K562 (cell line): ENCODE results near the gene VSX2. TPM values are rescaled to one million over a fixed set of nuclear protein-coding genes. Genes with fewer than 3 reads are reported as not detected.

Experiments
- ATAC-seq: fragments of 200-7000 bp; cut with Tn5 transposase; 3 replicates; pipeline ENCODE4 v1.9.1; 2020; ENCODE audit warnings: moderate library complexity
- BruUV-seq: library from RNA; stranded (reverse); fragments of 400-500 nt; replicated peaks from 2 replicates; lab custom pipeline; 2021; lab: Mats Ljungman, UMichigan
- CTCF ChIA-PET: fragments of 300-600 bp; formaldehyde crosslinking; extraction: SDS; loops from one replicate; lab custom pipeline; 2021; ENCODE audit warnings: low intra/inter-chr PET ratio; lab: Yijun Ruan, JAX
- POLR2A ChIA-PET: fragments of 300-600, 350-650 bp; sonication (Branson Sonifier 250); formaldehyde crosslinking; extraction: SDS; loops from one replicate; lab custom pipeline; 2021; ENCODE audit warnings: antibody characterized with exemption, inconsistent platforms; lab: Yijun Ruan, JAX
- DNase-seq, 4 experiments: peaks; one replicate each; pipeline versions ENCODE4 v3.0.0 to v3.0.0-alpha.2; 2011 to 2018; ENCODE audit warnings: low spot score in 3 of 4, mixed read lengths in 3 of 4; ENCODE audit errors: extremely low read depth in 1 of 4
- FAIRE-seq: peaks from 2 replicates; lab custom pipeline; 2011; peaks lifted over from hg19 to GRCh38; lab: Jason Lieb, UNC
- H2AFZ ChIP-seq: 2 replicates; pipeline ENCODE4 v1.6.0; 2011; ENCODE audit warnings: low read depth, low read length, control low read depth, inconsistent platforms
- H3K27ac ChIP-seq: fragments of 200-600 bp; 3 replicates; pipeline ENCODE4 v1.8.0; 2011; ENCODE audit warnings: low read depth, mild to moderate bottlenecking, control low read depth, inconsistent platforms, low read length, moderate library complexity, mixed read lengths; ENCODE audit errors: extremely low read depth
- H3K27me3 ChIP-seq, 2 experiments: fragments of 300-600 bp in 1 of 2; 2 replicates in 1 of 2; 3 replicates in 1 of 2; pipeline versions ENCODE4 v1.6.0 to v1.8.0; 2011; ENCODE audit warnings: inconsistent platforms in 2 of 2, low read length in 2 of 2, mild to moderate bottlenecking in 1 of 2, mixed read lengths in 1 of 2, moderate library complexity in 1 of 2; ENCODE audit not compliant: control insufficient read depth in 2 of 2, insufficient read depth in 2 of 2
- H3K36me3 ChIP-seq: fragments of 300-600 bp; 3 replicates; pipeline ENCODE4 v1.8.0; 2011; ENCODE audit warnings: mild to moderate bottlenecking, low read length, inconsistent platforms; ENCODE audit not compliant: control insufficient read depth, insufficient read depth
- H3K4me1 ChIP-seq, 2 experiments: fragments of 200-600 bp in 1 of 2; replicated peaks in 1 of 2; 2 replicates in 1 of 2; 3 replicates in 1 of 2; pipeline versions ENCODE4 v1.5.1 to v1.8.0; 2011; ENCODE audit warnings: inconsistent platforms in 2 of 2, low read length in 2 of 2, mild to moderate bottlenecking in 1 of 2, mixed read lengths in 1 of 2, moderate library complexity in 1 of 2; ENCODE audit not compliant: control insufficient read depth in 2 of 2, insufficient read depth in 2 of 2
- H3K4me2 ChIP-seq: 2 replicates; pipeline ENCODE4 v1.6.1; 2011; ENCODE audit warnings: low read length, control low read depth, inconsistent platforms, mixed read lengths; ENCODE audit not compliant: insufficient read depth
- H3K4me3 ChIP-seq: fragments of 200-600 bp; sonication (generic), shearing (Covaris generic); 2 replicates; pipeline ENCODE4 v1.5.1; 2016; ENCODE audit warnings: control low read depth, inconsistent platforms
- H3K79me2 ChIP-seq: fragments of 200-600 bp; 3 replicates; pipeline ENCODE4 v1.8.0; 2011; ENCODE audit warnings: low read length, inconsistent platforms; ENCODE audit not compliant: control insufficient read depth, insufficient read depth
- H3K9ac ChIP-seq, 2 experiments: 2 replicates each; pipeline versions ENCODE4 v1.6.0 to v1.6.1; 2011; ENCODE audit warnings: low read depth in 2 of 2, low read length in 2 of 2, control low read depth in 1 of 2, inconsistent platforms in 1 of 2, mild to moderate bottlenecking in 1 of 2, mixed read lengths in 1 of 2; ENCODE audit not compliant: insufficient read depth in 1 of 2
- H3K9me1 ChIP-seq: one replicate; pipeline ENCODE4 v1.6.0; 2011; ENCODE audit warnings: inconsistent platforms, mild to moderate bottlenecking, low read length, moderate library complexity; ENCODE audit not compliant: control insufficient read depth, insufficient read depth
- H3K9me3 ChIP-seq: replicated peaks from 2 replicates; pipeline ENCODE4 v1.5.1; 2011; ENCODE audit warnings: low read depth, low read length, inconsistent platforms; ENCODE audit not compliant: control insufficient read depth, insufficient read depth
- H4K20me1 ChIP-seq: replicated peaks from 2 replicates; pipeline ENCODE4 v1.6.1; 2011; ENCODE audit warnings: low read length, inconsistent platforms, mixed read lengths; ENCODE audit not compliant: control insufficient read depth, insufficient read depth
- FOXM1 ChIP-seq, 2 experiments: fragments of 450-650 bp in 1 of 2; sonication (generic) in 1 of 2; formaldehyde crosslinking in 1 of 2; IDR thresholded peaks; 2 replicates each; pipeline versions ENCODE4 v1.6.1 to v1.9.0; 2017 to 2022; ENCODE audit warnings: low read depth in 2 of 2, mild to moderate bottlenecking in 2 of 2, missing genetic modification reagents in 1 of 2, moderate library complexity in 1 of 2
- GTF2F1 ChIP-seq: IDR thresholded peaks from 2 replicates; pipeline ENCODE4 v1.6.1; 2011; ENCODE audit warnings: low read depth, low read length, improper control_type of control experiment
- MYBL2 ChIP-seq, 2 experiments: fragments of 450-650 bp in 1 of 2; sonication (generic) in 1 of 2; formaldehyde crosslinking in 1 of 2; IDR thresholded peaks; 2 replicates each; pipeline versions ENCODE4 v1.6.1 to v1.8.1; 2017 to 2022; ENCODE audit warnings: borderline replicate concordance in 1 of 2, inconsistent platforms in 1 of 2, low read depth in 1 of 2, mild to moderate bottlenecking in 1 of 2, missing genetic modification reagents in 1 of 2, moderate library complexity in 1 of 2
- POLR2AphosphoS5 ChIP-seq: IDR thresholded peaks from 2 replicates; pipeline ENCODE4 v1.6.1; 2011; ENCODE audit warnings: mild to moderate bottlenecking, low read depth, low read length, moderate library complexity; ENCODE audit not compliant: control insufficient read depth, insufficient read depth
- POLR2B ChIP-seq: fragments of 450-650 bp; IDR thresholded peaks from 2 replicates; pipeline ENCODE4 v1.6.1; 2018; ENCODE audit warnings: low read depth; ENCODE audit not compliant: partially characterized antibody
- PTTG1 ChIP-seq: fragments of 450-650 bp; IDR thresholded peaks from 2 replicates; pipeline ENCODE4 v1.6.1; 2016; ENCODE audit warnings: low read depth, mild to moderate bottlenecking, missing genetic modification characterization, missing compliant biosample characterization
- RB1 ChIP-seq: fragments of 450-650 bp; IDR thresholded peaks from 2 replicates; pipeline ENCODE4 v1.6.1; 2017; ENCODE audit warnings: low read depth, mild to moderate bottlenecking
- TEAD1 ChIP-seq, 2 experiments: fragments of 450-650 bp in 1 of 2; sonication (generic) in 1 of 2; formaldehyde crosslinking; IDR thresholded peaks; 2 replicates each; pipeline versions ENCODE4 v1.4.0 to v1.8.0; 2020 to 2022; ENCODE audit warnings: mild to moderate bottlenecking in 2 of 2, missing genetic modification reagents in 1 of 2
- ZNF134 ChIP-seq: fragments of 250-450 bp; sonication (Bioruptor Pico); conservative IDR thresholded peaks from 2 replicates; pipeline ENCODE4 v1.4.0; 2020
- ZNF197 ChIP-seq: fragments of 200-800 bp; sonication (Bioruptor generic); IDR thresholded peaks from 2 replicates; pipeline ENCODE4 v1.6.1; 2016; ENCODE audit warnings: low read depth, missing genetic modification characterization, missing compliant biosample characterization
- ZNF395 ChIP-seq: fragments of 200-800 bp; sonication (Bioruptor generic); IDR thresholded peaks from 2 replicates; pipeline ENCODE4 v1.6.1; 2017; ENCODE audit warnings: missing genetic modification characterization, missing compliant biosample characterization
- ZNF699 ChIP-seq: fragments of 250-450 bp; sonication (Bioruptor Pico); IDR thresholded peaks from 2 replicates; pipeline ENCODE4 v1.8.0; 2021; ENCODE audit warnings: mild to moderate bottlenecking, moderate library complexity; ENCODE audit not compliant: insufficient replicate concordance
- WGBS: fragments of 100-300 bp; shearing (Covaris generic); methylation state at CpG from one replicate; pipeline ENCODE4 v1.1.6; 2016; ENCODE audit warnings: low coverage, mixed read lengths; ENCODE audit not compliant: insufficient coverage; ENCODE audit errors: missing lambda C conversion rate; 5-methylcytosine and 5-hydroxymethylcytosine counted together
- in situ Hi-C: fragments of 300-500 bp; cut with MboI; formaldehyde crosslinking; loops from 4 replicates; pipeline ENCODE4 v1.15.0; 2018; ENCODE audit warnings: inconsistent platforms, mixed read lengths
- intact Hi-C: fragments of 100-400 bp; cut with micrococcal nuclease; formaldehyde crosslinking; loops from 2 replicates; pipeline ENCODE4 v1.14.2; 2022
- polyA plus RNA-seq, 8 experiments: library from polyadenylated mRNA; depleted of rRNA in 4 of 8; stranded (reverse) in 5 of 8; unstranded in 3 of 8; fragments of >200 nt; fragmentation: Nextera tagmentation in 2 of 8; fragmentation: Illumina TruSeq in 1 of 8; extraction: Ambion mirVana in 2 of 8; extraction: Trizol in 1 of 8; gene quantifications; 2 replicates each; pipeline versions ENCODE4 v1.2.1 to v1.2.3, GENCODE V29; 2011 to 2014; ENCODE audit warnings: inconsistent platforms in 1 of 8, missing spikeins in 1 of 8
- total RNA-seq, 7 experiments: library from RNA; depleted of rRNA in 6 of 7; stranded (reverse); fragments of >200 nt in 6 of 7; fragmentation: Illumina TruSeq in 2 of 7; extraction: Trizol in 2 of 7; gene quantifications; 2 replicates each; pipeline versions ENCODE4 v1.2.1 to v1.2.3, GENCODE V29; 2011 to 2021; ENCODE audit warnings: low replicate concordance in 1 of 7

Gene VSX2
- total and polyA plus RNA-seq, 9 of the 15 experiments (the other 6 are each of a cell fraction or from before 2014, with no cell fraction given) = 0.04 TPM; not detected in 8

- no peaks in the 10 kb centered on the region for H3K9me1 ChIP-seq
- in situ Hi-C loops = no loop called here
- H3K36me3 ChIP-seq = no peaks in the 10 kb centered on the region
- intact Hi-C loops = no loop called here
- ChIA-PET CTCF (no interaction called here), POLR2A (interaction anchor here (0.7 kb wide), 1 partner anchor 55 kb away, joined by 3 read pairs; no protein-coding TSS in a partner anchor)
- no peak overlapping the region for H3K4me2 ChIP-seq
- no peak overlapping the region for H3K27ac ChIP-seq
- peaks cover 0 to 14% of the 10 kb centered on the region in 2 experiments; a peak in 2 of 5 replicates for H3K4me1 ChIP-seq
- ATAC-seq (no peak), FAIRE-seq (no peak), DNase-seq (no peak)
- no peak overlapping the region for H3K4me3 ChIP-seq
- no peaks in the 10 kb centered on the region for H3K79me2 ChIP-seq
- 0% methylated on average over 4 of the region's 4 CpGs for WGBS
- no peak overlapping the region for H2AFZ ChIP-seq
- H3K9ac ChIP-seq = no peak overlapping the region
- no peak for TF ChIP-seq ZNF197
- no peak for TF ChIP-seq PTTG1 (tag)
- no peak for TF ChIP-seq RB1
- no peak for TF ChIP-seq TEAD1 (CRISPR knock-in tag; IDR thresholded peaks at IDR 0.05)
- no peak for TF ChIP-seq POLR2B
- TF ChIP-seq ZNF699 (CRISPR knock-in tag) = no peak
- no peak for TF ChIP-seq MYBL2 (IDR thresholded peaks at IDR 0.05; ENCODE audit: low read depth)
- no peak for TF ChIP-seq MYBL2 (CRISPR knock-in tag; IDR thresholded peaks at IDR 0.05; ENCODE audit: borderline replicate concordance)
- TF ChIP-seq POLR2AphosphoS5 = no peak
- TF ChIP-seq FOXM1 (IDR thresholded peaks at IDR 0.05; ENCODE audit: low read depth) = no peak
- no peak for TF ChIP-seq FOXM1 (CRISPR knock-in tag; IDR thresholded peaks at IDR 0.05; ENCODE audit: low read depth)
- no peak for TF ChIP-seq ZNF395 (CRISPR knock-in tag)
- no peak for TF ChIP-seq ZNF134 (CRISPR knock-in tag)
- no peak for TF ChIP-seq GTF2F1
- no peaks in the 10 kb centered on the region for H4K20me1 ChIP-seq
- no peaks in the 10 kb centered on the region for H3K9me3 ChIP-seq
- peaks cover 13 to 46% of the 10 kb centered on the region in 2 experiments; a peak in 3 of 5 replicates for H3K27me3 ChIP-seq
- BruUV-seq = no TSS peak
Observed at GRCh38 chr14:74237441-74237840, 1.8 kb upstream of the VSX2 start.
